ENCODE measurements around the gene FBXO9. TPM values are rescaled to one million over a fixed set of nuclear protein-coding genes. Genes with fewer than 3 reads are reported as not detected.

FBXO9 gene
- total RNA-seq, 1 donor from 2014 or later: 80.2 TPM

DNA sequence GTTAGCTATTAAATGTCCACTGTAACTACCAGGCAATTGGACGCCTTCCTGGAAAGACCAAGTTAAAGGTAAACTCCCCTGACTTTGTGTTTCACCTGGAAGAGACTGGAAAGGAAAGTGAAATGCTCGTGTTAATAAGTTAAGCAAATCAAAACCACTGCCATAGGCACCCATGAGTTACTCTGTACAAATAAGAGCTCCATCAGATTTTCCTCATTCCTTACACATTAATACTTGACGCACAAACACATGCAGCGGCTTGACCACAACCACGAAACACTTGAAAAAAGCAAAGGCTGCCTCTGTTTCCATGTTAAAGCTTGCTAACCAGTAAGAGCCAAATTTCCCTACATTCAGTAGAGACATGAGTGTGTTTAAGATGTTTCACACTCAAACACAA lies 63.6 kb downstream of the FBXO9 start:
- Histone ChIP-seq H2AFZ (ENCODE audit: low read depth, low read length) (no peak overlapping the region), H3K27ac (ENCODE audit: low read depth, low read length) (no peak overlapping the region), H3K4me2 (ENCODE audit: low read length) (no peak overlapping the region), H3K9me3 (ENCODE audit: insufficient read depth, low read depth, low read length) (no peaks in the 10 kb centered on the region), H3K36me3 (ENCODE audit: insufficient read depth, low read length) (no peaks in the 10 kb centered on the region), H3K4me1 (ENCODE audit: insufficient read depth, low read length) (no peaks in the 10 kb centered on the region), H3K79me2 (ENCODE audit: insufficient read depth, low read length) (no peaks in the 10 kb centered on the region), H3K4me3 (ENCODE audit: insufficient read depth, low read depth, low read length) (no peak overlapping the region), H3K27me3 (ENCODE audit: insufficient read depth, low read length) (peaks cover 15% of the 10 kb centered on the region), H3K9ac (ENCODE audit: low read length) (no peak overlapping the region), H4K20me1 (ENCODE audit: insufficient read depth, low read length) (no peaks in the 10 kb centered on the region)
- Mint-ChIP-seq H3K9me3 (ENCODE audit: unreplicated experiment) (no peaks in the 10 kb centered on the region), H3K4me1 (ENCODE audit: low read depth, unreplicated experiment) (no peaks in the 10 kb centered on the region), H3K27ac (ENCODE audit: unreplicated experiment) (no peak overlapping the region), H3K4me3 (ENCODE audit: unreplicated experiment) (no peak overlapping the region), H3K36me3 (ENCODE audit: low read depth, unreplicated experiment) (no peaks in the 10 kb centered on the region), H3K27me3 (ENCODE audit: low read depth, unreplicated experiment) (peaks cover 19% of the 10 kb centered on the region)
- FAIRE-seq (no peak), DNase-seq (ENCODE audit: low read depth) (peak; percentile 69)
- TF ChIP-seq, protein P1, sequence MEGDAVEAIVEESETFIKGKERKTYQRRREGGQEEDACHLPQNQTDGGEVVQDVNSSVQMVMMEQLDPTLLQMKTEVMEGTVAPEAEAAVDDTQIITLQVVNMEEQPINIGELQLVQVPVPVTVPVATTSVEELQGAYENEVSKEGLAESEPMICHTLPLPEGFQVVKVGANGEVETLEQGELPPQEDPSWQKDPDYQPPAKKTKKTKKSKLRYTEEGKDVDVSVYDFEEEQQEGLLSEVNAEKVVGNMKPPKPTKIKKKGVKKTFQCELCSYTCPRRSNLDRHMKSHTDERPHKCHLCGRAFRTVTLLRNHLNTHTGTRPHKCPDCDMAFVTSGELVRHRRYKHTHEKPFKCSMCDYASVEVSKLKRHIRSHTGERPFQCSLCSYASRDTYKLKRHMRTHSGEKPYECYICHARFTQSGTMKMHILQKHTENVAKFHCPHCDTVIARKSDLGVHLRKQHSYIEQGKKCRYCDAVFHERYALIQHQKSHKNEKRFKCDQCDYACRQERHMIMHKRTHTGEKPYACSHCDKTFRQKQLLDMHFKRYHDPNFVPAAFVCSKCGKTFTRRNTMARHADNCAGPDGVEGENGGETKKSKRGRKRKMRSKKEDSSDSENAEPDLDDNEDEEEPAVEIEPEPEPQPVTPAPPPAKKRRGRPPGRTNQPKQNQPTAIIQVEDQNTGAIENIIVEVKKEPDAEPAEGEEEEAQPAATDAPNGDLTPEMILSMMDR (IDR thresholded peaks at IDR 0.05; ENCODE audit: insufficient read depth, low read depth, low read length): no peak
- no peak for TF ChIP-seq EZH2 (IDR thresholded peaks at IDR 0.05; ENCODE audit: insufficient read depth, low read length)

DNA sequence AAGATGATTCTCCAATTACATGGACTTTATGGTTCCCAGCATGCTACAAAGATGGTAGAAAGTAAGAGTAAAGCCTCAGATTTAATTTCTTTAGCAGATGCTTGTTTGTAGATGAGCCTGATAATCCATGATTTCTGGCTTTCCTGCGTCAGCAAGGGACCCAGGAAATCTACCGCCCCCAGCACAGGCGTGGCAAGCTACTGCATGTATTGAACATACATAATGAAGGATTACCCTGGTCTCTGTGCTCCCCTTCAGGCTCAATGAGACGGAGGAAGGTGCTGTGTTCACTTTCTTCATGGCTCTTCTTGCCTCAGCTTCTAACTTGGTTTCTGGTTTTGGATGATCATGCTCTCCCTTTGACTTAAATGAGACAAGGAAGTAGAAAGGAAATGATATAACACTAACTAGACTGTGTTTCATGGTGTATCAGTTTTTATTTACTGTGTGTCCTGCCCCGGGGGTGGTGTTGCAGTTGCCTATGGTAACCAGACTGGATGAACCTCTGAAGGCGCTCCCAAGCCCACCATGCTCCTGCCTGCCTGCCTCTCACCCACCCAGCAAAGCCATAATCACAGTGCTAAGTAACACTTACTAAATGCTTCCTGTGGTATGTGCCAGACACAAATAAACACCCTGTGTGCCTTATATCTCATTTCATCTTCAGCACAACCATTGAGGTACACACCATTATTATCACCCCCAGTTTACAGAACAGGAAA lies 65.5 kb downstream of the FBXO9 start:
- FAIRE-seq: no peak
- no peaks in the 10 kb centered on the region for H3K9me3 ChIP-seq (ENCODE audit: insufficient read depth, low read depth, low read length)
- H3K9me3 Mint-ChIP-seq (ENCODE audit: unreplicated experiment): no peaks in the 10 kb centered on the region
- H3K36me3 Mint-ChIP-seq (ENCODE audit: low read depth, unreplicated experiment): no peaks in the 10 kb centered on the region
- TF ChIP-seq, protein P1 (IDR thresholded peaks at IDR 0.05; ENCODE audit: insufficient read depth, low read depth, low read length): no peak
- TF ChIP-seq EZH2 (IDR thresholded peaks at IDR 0.05; ENCODE audit: insufficient read depth, low read length): no peak
- no peaks in the 10 kb centered on the region for H3K4me1 Mint-ChIP-seq (ENCODE audit: low read depth, unreplicated experiment)
- H3K4me3 ChIP-seq (ENCODE audit: insufficient read depth, low read depth, low read length): no peak overlapping the region
- no peak overlapping the region for H3K9ac ChIP-seq (ENCODE audit: low read length)
- no peak for DNase-seq (ENCODE audit: low read depth)
- H3K27ac Mint-ChIP-seq (ENCODE audit: unreplicated experiment): no peak overlapping the region
- H3K4me1 ChIP-seq (ENCODE audit: insufficient read depth, low read length): no peaks in the 10 kb centered on the region
- H3K27ac ChIP-seq (ENCODE audit: low read depth, low read length): no peak overlapping the region
- no peak overlapping the region for H3K4me3 Mint-ChIP-seq (ENCODE audit: unreplicated experiment)
- H3K27me3 Mint-ChIP-seq (ENCODE audit: low read depth, unreplicated experiment): peaks cover 19% of the 10 kb centered on the region
- H4K20me1 ChIP-seq (ENCODE audit: insufficient read depth, low read length): no peaks in the 10 kb centered on the region
- peaks cover 15% of the 10 kb centered on the region for H3K27me3 ChIP-seq (ENCODE audit: insufficient read depth, low read length)
- H3K36me3 ChIP-seq (ENCODE audit: insufficient read depth, low read length): no peaks in the 10 kb centered on the region
- H3K4me2 ChIP-seq (ENCODE audit: low read length): no peak overlapping the region
- no peaks in the 10 kb centered on the region for H3K79me2 ChIP-seq (ENCODE audit: insufficient read depth, low read length)
- H2AFZ ChIP-seq (ENCODE audit: low read depth, low read length): no peak overlapping the region

DNA sequence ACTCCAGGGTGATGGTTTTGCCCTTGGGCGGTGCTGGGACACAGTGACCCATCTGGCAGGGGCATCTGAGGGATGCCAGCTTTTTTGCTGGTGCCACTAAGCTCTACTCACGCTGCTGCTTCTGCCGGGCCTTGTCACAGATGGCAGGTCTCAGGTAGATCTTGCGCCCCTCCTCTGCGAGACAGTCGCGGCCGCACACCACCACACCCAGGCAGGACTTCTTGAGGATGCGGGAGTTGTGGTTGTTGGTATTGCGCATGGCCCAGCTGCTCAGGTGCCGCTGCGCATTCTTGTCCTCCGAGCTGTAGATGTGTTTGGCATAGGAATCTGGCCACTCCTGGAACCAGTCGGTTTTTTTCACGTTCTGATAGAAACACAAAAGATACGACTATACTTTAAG lies 68.8 kb downstream of the FBXO9 start:
- H3K27me3 ChIP-seq (ENCODE audit: insufficient read depth, low read length): peaks cover 3% of the 10 kb centered on the region
- Mint-ChIP-seq H3K27ac (ENCODE audit: unreplicated experiment) (no peak overlapping the region), H3K9me3 (ENCODE audit: unreplicated experiment) (no peaks in the 10 kb centered on the region), H3K4me3 (ENCODE audit: unreplicated experiment) (no peak overlapping the region), H3K36me3 (ENCODE audit: low read depth, unreplicated experiment) (no peaks in the 10 kb centered on the region), H3K4me1 (ENCODE audit: low read depth, unreplicated experiment) (no peaks in the 10 kb centered on the region), H3K27me3 (ENCODE audit: low read depth, unreplicated experiment) (peaks cover 8% of the 10 kb centered on the region)
- no peaks in the 10 kb centered on the region for H3K79me2 ChIP-seq (ENCODE audit: insufficient read depth, low read length)
- no peaks in the 10 kb centered on the region for H3K36me3 ChIP-seq (ENCODE audit: insufficient read depth, low read length)
- H3K4me2 ChIP-seq (ENCODE audit: low read length): no peak overlapping the region
- FAIRE-seq (no peak), DNase-seq (ENCODE audit: low read depth) (no peak)
- no peak overlapping the region for H3K4me3 ChIP-seq (ENCODE audit: insufficient read depth, low read depth, low read length)
- no peaks in the 10 kb centered on the region for H3K4me1 ChIP-seq (ENCODE audit: insufficient read depth, low read length)
- H3K9me3 ChIP-seq (ENCODE audit: insufficient read depth, low read depth, low read length): no peaks in the 10 kb centered on the region
- TF ChIP-seq, protein P1 (IDR thresholded peaks at IDR 0.05; ENCODE audit: insufficient read depth, low read depth, low read length): no peak
- no peak for TF ChIP-seq EZH2 (IDR thresholded peaks at IDR 0.05; ENCODE audit: insufficient read depth, low read length)
- H4K20me1 ChIP-seq (ENCODE audit: insufficient read depth, low read length): no peaks in the 10 kb centered on the region
- no peak overlapping the region for H3K9ac ChIP-seq (ENCODE audit: low read length)
- H3K27ac ChIP-seq (ENCODE audit: low read depth, low read length): no peak overlapping the region
- no peak overlapping the region for H2AFZ ChIP-seq (ENCODE audit: low read depth, low read length)
